Hepatocyte (in vitro differentiated cells): ENCODE measurements around the gene OSBP2. TPM values are rescaled to one million over a fixed set of nuclear protein-coding genes. Genes with fewer than 3 reads are reported as not detected.

Source experiments
- DNase-seq: peaks from one replicate; pipeline ENCODE4 v3.0.0-alpha.2; 2016; ENCODE audit warnings: low spot score
- H2AFZ ChIP-seq: fragments of 200-600 bp; sonication (generic); 2 replicates; pipeline ENCODE4 v1.6.0; 2016; ENCODE audit warnings: antibody characterized with exemption, mild to moderate bottlenecking
- H3K27ac ChIP-seq: fragments of 200-600 bp; sonication (generic); 2 replicates; pipeline ENCODE4 v1.5.1; 2016; ENCODE audit warnings: mild to moderate bottlenecking
- H3K27me3 ChIP-seq: fragments of 200-600 bp; sonication (generic); 2 replicates; pipeline ENCODE4 v1.6.1; 2016
- H3K36me3 ChIP-seq: fragments of 200-600 bp; sonication (generic); replicated peaks from 2 replicates; pipeline ENCODE4 v1.5.1; 2016; ENCODE audit warnings: low read depth; ENCODE audit not compliant: insufficient read depth
- H3K4me1 ChIP-seq: fragments of 200-600 bp; sonication (generic); 2 replicates; pipeline ENCODE4 v1.5.1; 2016; ENCODE audit warnings: mild to moderate bottlenecking, moderate library complexity; ENCODE audit not compliant: insufficient read depth
- H3K4me2 ChIP-seq: fragments of 200-600 bp; sonication (generic); 2 replicates; pipeline ENCODE4 v1.6.0; 2016
- H3K4me3 ChIP-seq: fragments of 200-600 bp; sonication (generic); 2 replicates; pipeline ENCODE4 v1.5.1; 2016; ENCODE audit warnings: mild to moderate bottlenecking
- H3K79me2 ChIP-seq: fragments of 200-600 bp; sonication (generic); 2 replicates; pipeline ENCODE4 v1.6.0; 2017; ENCODE audit warnings: mild to moderate bottlenecking
- H3K9me2 ChIP-seq: fragments of 200-600 bp; sonication (generic); replicated peaks from 2 replicates; pipeline ENCODE4 v1.6.0; 2017; ENCODE audit warnings: mild to moderate bottlenecking; ENCODE audit not compliant: insufficient read depth
- H3K9me3 ChIP-seq: fragments of 200-600 bp; sonication (generic); 2 replicates; pipeline ENCODE4 v1.5.1; 2016; ENCODE audit warnings: low read depth, mild to moderate bottlenecking
- H4K20me1 ChIP-seq: fragments of 200-600 bp; sonication (generic); 2 replicates; pipeline ENCODE4 v1.6.0; 2016; ENCODE audit warnings: mild to moderate bottlenecking; ENCODE audit not compliant: insufficient read depth, poor library complexity, severe bottlenecking
- EZH2 ChIP-seq: fragments of 200-600 bp; sonication (generic); IDR thresholded peaks from 2 replicates; pipeline ENCODE4 v1.6.1; 2016; ENCODE audit warnings: antibody characterized with exemption, mild to moderate bottlenecking, borderline replicate concordance
- EZH2phosphoT487 ChIP-seq: fragments of 200-600 bp; sonication (generic); IDR thresholded peaks from one replicate; pipeline ENCODE4 v1.6.1; 2018; ENCODE audit warnings: antibody characterized with exemption, mild to moderate bottlenecking, low read depth, moderate library complexity; ENCODE audit not compliant: unreplicated experiment, severe bottlenecking
- WGBS: methylation state at CpG from one replicate; pipeline ENCODE4 v1.1.6; 2016; ENCODE audit warnings: low lambda C conversion rate; ENCODE audit errors: missing lambda C conversion rate; 5-methylcytosine and 5-hydroxymethylcytosine counted together
- polyA plus RNA-seq: library from polyadenylated mRNA; unstranded; fragments of >200 nt; fragmentation: Nextera tagmentation; extraction: Ambion mirVana; gene quantifications from 2 replicates; pipeline ENCODE4 v1.2.1, GENCODE V29; 2016
- total RNA-seq: library from RNA; depleted of rRNA; stranded (reverse); fragments of >200 nt; gene quantifications from 2 replicates; pipeline ENCODE4 v1.2.3, GENCODE V29; 2014
- TF ChIP-seq, protein P1 (sequence below): fragments of 200-600 bp; sonication (generic); IDR thresholded peaks from 2 replicates; pipeline ENCODE4 v1.5.1; 2016; ENCODE audit warnings: antibody characterized with exemption, mild to moderate bottlenecking; ENCODE audit not compliant: poor library complexity

Gene OSBP2
- total and polyA plus RNA-seq, 2 experiments from 2014 or later, result 23.0 to 25.5 TPM

- Histone ChIP-seq H3K79me2 (no peaks in the 10 kb centered on the region), H3K4me2 (no peak overlapping the region), H3K36me3 (no peaks in the 10 kb centered on the region), H4K20me1 (no peaks in the 10 kb centered on the region), H3K9me2 (no peaks in the 10 kb centered on the region), H3K27me3 (no peaks in the 10 kb centered on the region), H3K9me3 (no peaks in the 10 kb centered on the region), H3K4me3 (no peak overlapping the region), H2AFZ (no peak overlapping the region), H3K27ac (no peak overlapping the region), H3K4me1 (peaks cover 4% of the 10 kb centered on the region)
- WGBS, result 79% methylated on average over 3 of the region's 3 CpGs
- TF ChIP-seq EZH2phosphoT487 (no peak), EZH2 (no peak)
- TF ChIP-seq, protein P1, sequence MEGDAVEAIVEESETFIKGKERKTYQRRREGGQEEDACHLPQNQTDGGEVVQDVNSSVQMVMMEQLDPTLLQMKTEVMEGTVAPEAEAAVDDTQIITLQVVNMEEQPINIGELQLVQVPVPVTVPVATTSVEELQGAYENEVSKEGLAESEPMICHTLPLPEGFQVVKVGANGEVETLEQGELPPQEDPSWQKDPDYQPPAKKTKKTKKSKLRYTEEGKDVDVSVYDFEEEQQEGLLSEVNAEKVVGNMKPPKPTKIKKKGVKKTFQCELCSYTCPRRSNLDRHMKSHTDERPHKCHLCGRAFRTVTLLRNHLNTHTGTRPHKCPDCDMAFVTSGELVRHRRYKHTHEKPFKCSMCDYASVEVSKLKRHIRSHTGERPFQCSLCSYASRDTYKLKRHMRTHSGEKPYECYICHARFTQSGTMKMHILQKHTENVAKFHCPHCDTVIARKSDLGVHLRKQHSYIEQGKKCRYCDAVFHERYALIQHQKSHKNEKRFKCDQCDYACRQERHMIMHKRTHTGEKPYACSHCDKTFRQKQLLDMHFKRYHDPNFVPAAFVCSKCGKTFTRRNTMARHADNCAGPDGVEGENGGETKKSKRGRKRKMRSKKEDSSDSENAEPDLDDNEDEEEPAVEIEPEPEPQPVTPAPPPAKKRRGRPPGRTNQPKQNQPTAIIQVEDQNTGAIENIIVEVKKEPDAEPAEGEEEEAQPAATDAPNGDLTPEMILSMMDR, result no peak
- DNase-seq, result no peak
Observed at GRCh38 chr22:30777587-30777986, 82.9 kb downstream of the OSBP2 start.

DNA sequence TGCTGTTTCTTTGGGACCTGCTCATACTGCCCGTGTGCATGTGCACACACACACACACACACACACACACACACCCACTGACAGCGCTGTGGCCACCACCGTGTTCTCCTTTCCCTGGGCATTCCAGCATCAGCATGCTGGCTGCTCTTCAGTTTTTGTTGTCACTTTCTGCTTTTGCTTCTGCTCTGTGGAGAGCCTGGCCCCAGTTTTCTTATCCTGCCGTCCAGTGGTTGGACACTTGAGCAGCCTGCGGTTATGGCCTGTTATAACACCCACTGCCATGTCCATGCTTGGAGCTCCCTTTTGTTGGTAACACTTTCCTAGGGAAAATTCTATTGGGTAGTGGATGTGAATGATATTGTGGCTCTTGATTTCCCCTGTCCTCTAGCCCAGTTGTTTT lies 83.6 kb downstream of the OSBP2 start:
- TF ChIP-seq EZH2 (no peak), EZH2phosphoT487 (no peak)
- TF ChIP-seq, protein P1, result no peak
- Histone ChIP-seq H3K9me2 (no peaks in the 10 kb centered on the region), H3K4me1 (peaks cover 4% of the 10 kb centered on the region), H3K9me3 (no peaks in the 10 kb centered on the region), H3K4me2 (no peak overlapping the region), H3K79me2 (no peaks in the 10 kb centered on the region), H3K4me3 (no peak overlapping the region), H2AFZ (no peak overlapping the region), H3K36me3 (no peaks in the 10 kb centered on the region), H4K20me1 (no peaks in the 10 kb centered on the region), H3K27ac (no peak overlapping the region), H3K27me3 (no peaks in the 10 kb centered on the region)
- 88% methylated on average over 5 of the region's 5 CpGs for WGBS
- DNase-seq, result no peak

GRCh38 chr22:30780026-30780425 lies 85.4 kb downstream of the OSBP2 start:
- TF ChIP-seq EZH2phosphoT487, result no peak
- no peak overlapping the region for H3K27ac ChIP-seq
- no peak for DNase-seq
- H3K9me3 ChIP-seq, result no peaks in the 10 kb centered on the region
- no peaks in the 10 kb centered on the region for H4K20me1 ChIP-seq
- no peaks in the 10 kb centered on the region for H3K9me2 ChIP-seq
- no peak overlapping the region for H3K4me2 ChIP-seq
- no peaks in the 10 kb centered on the region for H3K36me3 ChIP-seq
- H2AFZ ChIP-seq, result no peak overlapping the region
- H3K79me2 ChIP-seq, result no peaks in the 10 kb centered on the region
- H3K27me3 ChIP-seq, result no peaks in the 10 kb centered on the region
- H3K4me1 ChIP-seq, result peaks cover 8% of the 10 kb centered on the region
- WGBS, result 84% methylated on average over 12 of the region's 12 CpGs
- no peak overlapping the region for H3K4me3 ChIP-seq

DNA sequence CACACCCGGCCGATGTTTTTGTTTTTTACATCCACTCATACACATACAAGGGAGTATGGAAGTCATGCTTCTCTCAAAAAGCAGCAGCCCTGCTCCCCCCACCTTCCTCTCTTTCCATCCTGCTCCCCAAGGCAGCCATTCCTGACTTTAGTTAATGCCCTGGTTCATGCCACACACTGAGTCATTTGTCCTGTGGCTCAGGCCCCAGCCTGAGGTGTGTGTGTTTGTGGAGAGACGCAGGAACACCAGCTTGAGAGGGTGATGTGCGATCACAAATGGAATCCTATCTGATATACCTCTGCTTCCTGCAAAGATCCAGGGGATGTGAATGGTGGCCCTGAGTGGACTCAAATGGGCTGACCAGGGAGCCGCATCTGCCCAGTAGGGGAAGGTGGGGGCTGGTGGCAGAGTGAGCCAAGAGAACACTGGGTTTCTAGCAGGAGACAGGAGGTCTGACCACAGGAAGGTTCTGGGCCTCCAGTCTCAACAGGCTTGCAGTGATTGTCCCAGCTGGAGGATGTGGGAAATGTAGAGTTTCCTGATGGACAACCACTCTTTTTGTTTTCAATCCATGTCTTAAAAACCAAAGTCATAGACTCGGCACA lies 86.7 kb downstream of the OSBP2 start:
- no peak for DNase-seq
- no peaks in the 10 kb centered on the region for H3K27me3 ChIP-seq
- WGBS, result 89% methylated on average over 6 of the region's 6 CpGs
- no peaks in the 10 kb centered on the region for H4K20me1 ChIP-seq
- no peak overlapping the region for H3K4me2 ChIP-seq
- H3K9me2 ChIP-seq, result no peaks in the 10 kb centered on the region
- no peak overlapping the region for H3K27ac ChIP-seq
- H3K4me1 ChIP-seq, result peaks cover 8% of the 10 kb centered on the region
- H3K4me3 ChIP-seq, result no peak overlapping the region
- no peaks in the 10 kb centered on the region for H3K9me3 ChIP-seq
- H2AFZ ChIP-seq, result no peak overlapping the region
- H3K79me2 ChIP-seq, result no peaks in the 10 kb centered on the region
- H3K36me3 ChIP-seq, result no peaks in the 10 kb centered on the region
- TF ChIP-seq EZH2phosphoT487 (no peak), EZH2 (no peak)
- TF ChIP-seq, protein P1, result no peak
